Naive B cell (primary cell): ENCODE measurements around the gene TRIM2. TPM values are rescaled to one million over a fixed set of nuclear protein-coding genes. Genes with fewer than 3 reads are reported as not detected.

ENCODE experiments used
- ATAC-seq, 2 donors: fragments of 150-1000 bp; cut with Tn5 transposase; 2 replicates each; pipeline ENCODE4 v1.10.0; 2021; ENCODE audit warnings: low read depth in 2 of 2, mild to moderate bottlenecking in 2 of 2, moderate library complexity in 2 of 2
- DNase-seq: peaks from one replicate; pipeline ENCODE4 v3.0.0; 2022
- H3K27ac Mint-ChIP-seq, 6 donors: one replicate each; pipeline ENCODE4 v1.8.0; 2020 to 2022; ENCODE audit warnings: mild to moderate bottlenecking in 6 of 6, mixed read lengths in 6 of 6, moderate library complexity in 5 of 6, inconsistent platforms in 2 of 6
- H3K27me3 Mint-ChIP-seq, 3 donors: one replicate each; pipeline ENCODE4 v1.8.0; 2021 to 2022; ENCODE audit warnings: mixed read lengths in 3 of 3, mild to moderate bottlenecking in 1 of 3
- H3K36me3 Mint-ChIP-seq, 2 donors: one replicate each; pipeline ENCODE4 v1.8.0; 2020 to 2022; ENCODE audit warnings: mixed read lengths in 2 of 2, inconsistent platforms in 1 of 2, mild to moderate bottlenecking in 1 of 2
- H3K4me1 Mint-ChIP-seq, 3 donors: one replicate each; pipeline ENCODE4 v1.8.0; 2020 to 2022; ENCODE audit warnings: mixed read lengths in 3 of 3, inconsistent platforms in 1 of 3, mild to moderate bottlenecking in 1 of 3, moderate library complexity in 1 of 3
- H3K4me3 Mint-ChIP-seq, 8 donors: one replicate each; pipeline ENCODE4 v1.8.0; 2020 to 2022; ENCODE audit warnings: mild to moderate bottlenecking in 8 of 8, mixed read lengths in 8 of 8, moderate library complexity in 8 of 8, inconsistent platforms in 2 of 8
- H3K9me3 Mint-ChIP-seq, 7 donors: one replicate each; pipeline ENCODE4 v1.8.0; 2020 to 2022; ENCODE audit warnings: mixed read lengths in 7 of 7, mild to moderate bottlenecking in 5 of 7, inconsistent platforms in 2 of 7, moderate library complexity in 1 of 7
- polyA plus RNA-seq, 6 donors: library from polyadenylated mRNA; unstranded; fragments of 300-500 nt; fragmentation: Illumina TruSeq; gene quantifications; one replicate each; pipeline ENCODE4 v1.2.3, GENCODE V29; 2021; ENCODE audit warnings: low read depth in 6 of 6

Gene TRIM2
- polyA plus RNA-seq, 6 donors from 2014 or later = 1.3 to 4.6 (median 2.6) TPM; not detected in 1

DNA sequence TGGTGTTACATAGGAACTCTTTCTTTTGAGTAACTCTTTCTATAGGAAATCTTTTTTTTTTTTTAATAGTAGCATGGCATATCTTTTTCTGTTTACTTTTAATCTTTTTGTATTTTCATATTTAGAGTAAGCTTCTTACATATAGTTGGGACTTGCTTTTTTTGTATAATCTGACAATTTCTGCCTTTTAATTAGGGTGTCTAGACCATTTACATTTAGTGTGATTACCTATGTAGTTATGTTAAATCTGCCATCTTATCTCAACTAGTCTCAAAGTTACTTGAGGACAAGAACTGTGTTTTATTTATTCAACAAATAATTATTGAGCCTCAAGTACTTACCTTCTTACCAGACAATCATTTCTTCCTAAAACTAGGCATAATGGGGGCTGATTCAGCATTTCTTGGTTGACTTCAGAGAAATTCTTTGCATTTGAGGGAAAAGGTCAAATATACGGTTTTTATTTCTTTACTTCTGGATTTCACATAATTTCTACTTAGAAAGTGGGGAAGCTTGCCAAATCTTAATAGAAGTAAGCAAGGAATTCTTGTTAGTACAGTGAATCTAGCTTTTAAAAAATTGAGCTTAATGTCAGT is 168.8 kb downstream of the TRIM2 start:
- peaks cover 0 to 10% of the 10 kb centered on the region in 2 donors for H3K36me3 Mint-ChIP-seq
- peak overlapping the region in 1 of 6 donors; percentile 6 for H3K27ac Mint-ChIP-seq
- no peaks in the 10 kb centered on the region for H3K27me3 Mint-ChIP-seq
- no peak overlapping the region for H3K4me3 Mint-ChIP-seq
- H3K9me3 Mint-ChIP-seq = peaks cover 0 to 18% (median 11%) of the 10 kb centered on the region in 7 donors
- DNase-seq = no peak
- ATAC-seq = no peak
- peaks cover 0 to 3% (median 0%) of the 10 kb centered on the region in 3 donors for H3K4me1 Mint-ChIP-seq

DNA sequence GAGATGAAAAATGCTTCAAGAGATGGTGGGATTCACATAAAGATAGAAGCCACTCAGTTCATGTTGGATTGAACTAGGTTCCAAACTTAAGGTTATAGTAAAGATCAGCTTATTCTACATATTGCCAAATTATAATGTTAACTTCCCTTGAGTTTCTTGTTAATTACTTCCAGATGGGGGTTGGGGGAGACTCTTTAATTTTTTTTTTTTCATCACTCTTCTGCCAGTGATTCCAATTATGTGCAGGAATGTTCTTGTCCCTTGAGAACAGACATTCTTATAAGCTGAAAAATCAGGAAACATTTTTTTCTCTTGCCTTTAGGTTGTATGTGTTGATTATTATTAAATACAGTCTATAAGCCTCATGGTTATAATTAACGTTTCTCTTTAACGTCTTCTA is 170.2 kb downstream of the TRIM2 start:
- no peak for DNase-seq
- no peak overlapping the region for H3K27ac Mint-ChIP-seq
- no peaks in the 10 kb centered on the region for H3K27me3 Mint-ChIP-seq
- peaks cover 0 to 10% of the 10 kb centered on the region in 2 donors for H3K36me3 Mint-ChIP-seq
- ATAC-seq = no peak
- peaks cover 0 to 18% (median 11%) of the 10 kb centered on the region in 7 donors for H3K9me3 Mint-ChIP-seq
- H3K4me3 Mint-ChIP-seq = no peak overlapping the region
- peaks cover 5 to 8% (median 7%) of the 10 kb centered on the region in 3 donors for H3K4me1 Mint-ChIP-seq

DNA sequence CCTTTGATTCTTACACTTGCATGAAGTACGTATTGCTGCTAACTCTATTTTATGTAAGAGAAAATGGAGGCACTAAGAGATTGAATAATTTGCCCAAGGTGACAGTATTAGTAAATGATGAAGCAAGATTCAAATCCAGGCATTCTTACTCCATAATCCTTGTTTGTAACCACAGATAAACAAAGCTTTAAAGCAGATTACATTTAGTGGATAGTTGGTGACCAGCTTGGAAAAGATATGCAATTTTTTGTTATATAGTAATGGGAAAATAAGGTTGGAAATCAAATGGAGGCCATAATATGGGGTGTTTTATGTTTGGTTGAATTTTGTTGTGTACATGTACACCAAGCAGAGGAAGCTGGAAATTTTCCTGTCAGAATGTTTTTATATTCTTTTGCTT is 171.1 kb downstream of the TRIM2 start:
- H3K4me3 Mint-ChIP-seq = no peak overlapping the region
- no peak overlapping the region for H3K27ac Mint-ChIP-seq
- no peak for DNase-seq

DNA sequence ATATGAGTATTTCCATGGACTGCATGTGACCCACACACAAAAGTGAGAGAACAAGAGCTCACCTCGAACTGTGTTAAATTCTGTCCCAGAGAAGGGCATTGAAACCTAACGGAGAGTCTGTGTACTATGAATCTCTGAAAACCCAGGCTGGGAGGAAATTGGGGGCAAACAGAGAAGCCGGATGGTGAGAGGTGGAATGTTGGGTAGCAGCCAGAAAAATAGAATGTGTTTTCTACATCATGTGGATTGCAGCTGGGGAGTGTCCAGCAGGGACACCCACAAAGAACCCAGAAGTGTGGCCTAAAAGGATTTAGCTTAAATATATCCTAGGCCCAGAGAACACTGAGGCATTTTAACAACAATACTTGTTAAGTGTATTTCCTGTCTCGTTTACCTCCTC is 178.9 kb downstream of the TRIM2 start:
- Mint-ChIP-seq H3K27me3 (no peaks in the 10 kb centered on the region), H3K36me3 (peaks cover 7 to 17% of the 10 kb centered on the region in 2 donors), H3K27ac (peak overlapping the region in 4 of 6 donors; percentile 8 to 64 (median 48)), H3K4me1 (peaks cover 6 to 13% (median 8%) of the 10 kb centered on the region in 3 donors), H3K4me3 (no peak overlapping the region), H3K9me3 (no peaks in the 10 kb centered on the region)
- ATAC-seq = no peak
- DNase-seq = no peak

More for the DNA sequence above, 171.1 kb downstream of the TRIM2 start:
- H3K27me3 Mint-ChIP-seq = no peaks in the 10 kb centered on the region
- peaks cover 0 to 18% (median 11%) of the 10 kb centered on the region in 7 donors for H3K9me3 Mint-ChIP-seq
- H3K4me1 Mint-ChIP-seq = peaks cover 5 to 10% (median 8%) of the 10 kb centered on the region in 3 donors
- no peak for ATAC-seq
- H3K36me3 Mint-ChIP-seq = peaks cover 0 to 10% of the 10 kb centered on the region in 2 donors

DNA sequence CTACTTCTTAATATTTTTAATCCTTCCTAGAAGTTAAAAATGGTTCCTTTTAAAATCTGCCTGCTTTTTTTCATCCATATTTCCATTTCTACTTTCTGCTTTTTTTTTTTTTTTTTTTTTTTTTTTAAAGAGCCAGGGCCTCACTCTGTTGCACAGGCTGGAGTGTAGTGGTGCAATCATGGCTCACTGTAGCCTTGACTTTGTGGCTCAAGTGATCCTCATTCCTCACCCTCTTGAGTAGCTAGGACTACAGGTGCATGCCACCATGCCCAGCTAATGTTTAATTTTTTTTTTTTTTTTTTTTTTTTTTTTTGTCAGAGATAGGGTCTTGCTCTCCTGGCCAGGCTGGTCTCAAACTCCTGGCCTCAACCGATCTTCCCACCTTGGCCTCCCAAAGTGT is 179.9 kb downstream of the TRIM2 start:
- Mint-ChIP-seq H3K27me3 (no peaks in the 10 kb centered on the region), H3K9me3 (no peaks in the 10 kb centered on the region), H3K27ac (peak overlapping the region in 1 of 6 donors; percentile 9), H3K4me3 (no peak overlapping the region), H3K4me1 (peaks cover 0 to 6% (median 3%) of the 10 kb centered on the region in 3 donors), H3K36me3 (peaks cover 7 to 17% of the 10 kb centered on the region in 2 donors)
- DNase-seq (no peak), ATAC-seq (no peak)

DNA sequence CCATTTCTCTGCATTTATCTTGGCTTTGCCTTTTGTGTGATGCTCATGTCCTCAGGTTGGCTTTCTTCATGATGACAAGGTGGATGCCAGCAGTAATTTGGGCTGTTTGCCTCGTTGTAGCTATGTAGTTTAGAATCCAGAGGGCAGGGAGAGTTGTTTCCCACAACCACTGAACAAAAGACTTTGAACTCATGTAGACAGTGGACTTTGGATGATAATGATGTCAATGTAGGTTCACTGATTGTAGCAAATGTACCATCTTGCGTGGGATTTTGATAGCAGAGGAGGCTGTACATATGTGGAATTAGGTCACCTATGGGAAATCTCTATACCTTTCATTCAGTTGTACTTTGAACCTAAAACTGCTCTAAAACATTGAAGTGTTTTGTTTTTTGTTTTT is 181.5 kb downstream of the TRIM2 start:
- ATAC-seq = no peak
- peaks cover 0 to 3% (median 0%) of the 10 kb centered on the region in 3 donors for H3K4me1 Mint-ChIP-seq
- DNase-seq = no peak
- H3K9me3 Mint-ChIP-seq = no peaks in the 10 kb centered on the region
- no peaks in the 10 kb centered on the region for H3K27me3 Mint-ChIP-seq
- peaks cover 7 to 17% of the 10 kb centered on the region in 2 donors for H3K36me3 Mint-ChIP-seq
- H3K27ac Mint-ChIP-seq = peak overlapping the region in 2 of 6 donors; percentile 59 to 72
- no peak overlapping the region for H3K4me3 Mint-ChIP-seq

DNA sequence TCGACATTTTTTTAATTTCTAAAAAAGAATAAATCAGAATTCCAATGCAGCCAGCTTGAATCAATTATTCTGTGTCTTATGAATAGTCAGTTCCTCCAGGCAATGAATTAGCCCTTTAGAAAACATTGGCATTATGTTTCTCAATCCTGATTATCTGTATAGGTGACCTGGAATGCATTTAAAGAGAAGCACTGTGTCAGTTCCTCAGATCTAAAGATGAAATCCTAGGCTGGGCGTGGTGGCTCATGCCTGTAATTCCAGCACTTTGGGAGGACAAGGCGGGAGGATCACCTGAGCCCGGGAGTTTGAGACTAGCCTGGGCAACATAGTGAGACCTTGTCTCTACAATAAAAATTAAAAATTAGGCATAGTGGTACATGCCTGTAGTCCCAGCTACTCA is 183.7 kb downstream of the TRIM2 start:
- ATAC-seq (no peak), DNase-seq (no peak)
- Mint-ChIP-seq H3K36me3 (peaks cover 4 to 15% of the 10 kb centered on the region in 2 donors), H3K4me1 (peaks cover 0 to 3% (median 0%) of the 10 kb centered on the region in 3 donors), H3K4me3 (no peak overlapping the region), H3K27me3 (no peaks in the 10 kb centered on the region), H3K27ac (peak overlapping the region in 1 of 6 donors; percentile 65), H3K9me3 (no peaks in the 10 kb centered on the region)

Other genes starting within 250 kb of the TRIM2 start
- under 1 TPM in 2 of 6 donors, not detected in 4; 0.31 to 0.78 TPM for gene MND1, start 140.2 kb downstream of the TRIM2 start, polyA plus RNA-seq